ENCODE data around the gene BMPER. TPM values are rescaled to one million over a fixed set of nuclear protein-coding genes. Genes with fewer than 3 reads are reported as not detected.

The BMPER gene
- total RNA-seq, 4 donors from 2014 or later = 1.0 to 12.4 (median 6.1) TPM

GRCh38 chr7:34016876-34017275 is 111.5 kb downstream of the BMPER start:
- no peaks in the 10 kb centered on the region for H3K36me3 ChIP-seq
- no peak overlapping the region for H3K27ac ChIP-seq
- intact Hi-C loops (cut with DNase I; ENCODE audit: low total_unique reads) = no loop called here

GRCh38 chr7:34019301-34019790 is 114.0 kb downstream of the BMPER start:
- Histone ChIP-seq H3K36me3 (no peaks in the 10 kb centered on the region), H3K4me1 (no peaks in the 10 kb centered on the region), H3K9me3 (no peaks in the 10 kb centered on the region), H3K27ac (no peak overlapping the region), H3K4me3 (no peak overlapping the region), H3K27me3 (no peaks in the 10 kb centered on the region)
- intact Hi-C loops (cut with DNase I; ENCODE audit: low total_unique reads) = no loop called here
- DNase-seq = no peak
- no peak for TF ChIP-seq POLR2A (IDR thresholded peaks at IDR 0.05)
- TF ChIP-seq, protein P1, sequence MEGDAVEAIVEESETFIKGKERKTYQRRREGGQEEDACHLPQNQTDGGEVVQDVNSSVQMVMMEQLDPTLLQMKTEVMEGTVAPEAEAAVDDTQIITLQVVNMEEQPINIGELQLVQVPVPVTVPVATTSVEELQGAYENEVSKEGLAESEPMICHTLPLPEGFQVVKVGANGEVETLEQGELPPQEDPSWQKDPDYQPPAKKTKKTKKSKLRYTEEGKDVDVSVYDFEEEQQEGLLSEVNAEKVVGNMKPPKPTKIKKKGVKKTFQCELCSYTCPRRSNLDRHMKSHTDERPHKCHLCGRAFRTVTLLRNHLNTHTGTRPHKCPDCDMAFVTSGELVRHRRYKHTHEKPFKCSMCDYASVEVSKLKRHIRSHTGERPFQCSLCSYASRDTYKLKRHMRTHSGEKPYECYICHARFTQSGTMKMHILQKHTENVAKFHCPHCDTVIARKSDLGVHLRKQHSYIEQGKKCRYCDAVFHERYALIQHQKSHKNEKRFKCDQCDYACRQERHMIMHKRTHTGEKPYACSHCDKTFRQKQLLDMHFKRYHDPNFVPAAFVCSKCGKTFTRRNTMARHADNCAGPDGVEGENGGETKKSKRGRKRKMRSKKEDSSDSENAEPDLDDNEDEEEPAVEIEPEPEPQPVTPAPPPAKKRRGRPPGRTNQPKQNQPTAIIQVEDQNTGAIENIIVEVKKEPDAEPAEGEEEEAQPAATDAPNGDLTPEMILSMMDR (IDR thresholded peaks at IDR 0.05) = no peak

More at GRCh38 chr7:34016876-34017275, 111.5 kb downstream of the BMPER start:
- no peak for TF ChIP-seq POLR2A (IDR thresholded peaks at IDR 0.05)
- TF ChIP-seq, protein P1 (IDR thresholded peaks at IDR 0.05) = no peak
- no peaks in the 10 kb centered on the region for H3K27me3 ChIP-seq
- no peaks in the 10 kb centered on the region for H3K9me3 ChIP-seq
- no peaks in the 10 kb centered on the region for H3K4me1 ChIP-seq
- no peak overlapping the region for H3K4me3 ChIP-seq
- no peak for DNase-seq

DNA sequence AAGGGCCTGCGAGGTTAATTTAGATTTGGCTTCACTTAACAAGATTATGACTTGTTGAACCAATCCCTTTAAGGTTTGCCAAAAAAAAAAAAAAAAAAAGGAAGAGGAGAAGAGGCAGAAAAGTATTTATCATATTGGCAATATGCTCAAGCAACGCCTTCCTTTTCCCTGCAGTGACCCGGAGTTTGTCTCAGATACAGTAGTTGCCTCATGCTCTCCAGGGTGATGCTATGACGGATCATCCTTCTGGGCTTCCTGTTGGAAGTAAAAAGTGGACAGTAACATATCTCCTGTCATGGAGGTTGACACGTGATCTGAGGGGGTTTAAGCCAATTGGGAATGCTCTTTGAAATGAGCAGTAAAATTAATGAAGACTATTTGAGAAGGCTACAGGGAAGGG is 117.3 kb downstream of the BMPER start:
- TF ChIP-seq, protein P1 (IDR thresholded peaks at IDR 0.05) = no peak
- TF ChIP-seq POLR2A (IDR thresholded peaks at IDR 0.05) = no peak
- no peaks in the 10 kb centered on the region for H3K27me3 ChIP-seq
- no peaks in the 10 kb centered on the region for H3K36me3 ChIP-seq
- no peaks in the 10 kb centered on the region for H3K4me1 ChIP-seq
- intact Hi-C loops (cut with DNase I; ENCODE audit: low total_unique reads) = no loop called here
- H3K4me3 ChIP-seq = no peak overlapping the region
- DNase-seq = no peak
- H3K9me3 ChIP-seq = no peaks in the 10 kb centered on the region
- H3K27ac ChIP-seq = no peak overlapping the region

DNA sequence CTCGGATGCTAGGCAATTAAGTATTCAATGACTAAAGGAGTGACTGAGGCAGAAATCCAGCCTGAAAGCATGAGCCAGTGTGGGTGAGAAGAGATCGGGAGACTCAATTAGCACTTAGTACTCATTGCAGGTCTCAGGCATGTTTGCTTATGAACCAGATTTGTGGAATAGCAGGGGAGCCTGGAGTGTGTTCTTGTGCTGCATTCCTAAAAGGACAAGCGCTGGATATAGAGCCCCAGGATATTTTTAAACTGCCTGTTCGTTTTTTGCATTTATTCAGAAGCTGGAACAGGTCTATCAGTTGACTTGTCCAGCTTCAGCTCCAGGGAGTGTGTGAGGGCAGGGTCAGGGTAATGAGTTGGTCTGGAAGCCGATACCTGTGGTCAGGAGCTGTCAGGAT is 120.3 kb downstream of the BMPER start:
- DNase-seq = no peak

DNA sequence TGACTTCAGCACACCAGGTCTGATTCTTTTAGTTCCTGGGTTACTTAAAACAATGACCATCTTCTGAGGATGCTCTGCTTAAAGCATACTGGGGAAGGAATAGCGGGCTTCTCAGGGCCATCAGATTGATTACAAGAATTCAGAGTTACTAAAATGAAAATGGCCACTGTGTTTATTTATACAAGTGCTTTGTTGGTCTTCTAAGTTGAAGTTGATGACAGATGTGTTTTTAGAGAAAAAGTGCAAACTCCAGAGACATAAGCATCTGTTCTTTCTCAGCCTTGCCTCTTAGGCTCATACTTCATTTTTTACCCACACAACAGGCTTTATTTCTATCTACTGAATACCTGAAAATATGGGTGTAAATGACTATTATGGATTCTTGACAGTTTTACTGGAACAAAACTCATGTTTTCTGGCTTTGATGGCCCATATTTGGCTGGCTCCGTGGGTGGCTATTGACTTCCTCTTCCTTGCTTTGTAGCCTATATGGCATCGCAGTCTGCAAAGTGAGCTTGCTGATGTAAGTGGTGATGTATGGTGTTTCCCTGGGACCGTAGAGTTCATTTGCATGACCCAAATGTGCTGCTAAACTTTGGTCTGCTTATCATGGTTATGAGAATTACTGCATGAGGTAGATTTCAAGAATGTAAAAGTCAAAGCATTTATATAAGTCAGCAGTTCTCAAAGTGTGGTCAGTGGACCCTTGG is 121.3 kb downstream of the BMPER start:
- H3K36me3 ChIP-seq = no peaks in the 10 kb centered on the region
- intact Hi-C loops (cut with DNase I; ENCODE audit: low total_unique reads) = no loop called here
- TF ChIP-seq, protein P1 (IDR thresholded peaks at IDR 0.05) = no peak
- no peak for TF ChIP-seq POLR2A (IDR thresholded peaks at IDR 0.05)
- no peak overlapping the region for H3K4me3 ChIP-seq
- no peaks in the 10 kb centered on the region for H3K9me3 ChIP-seq
- no peaks in the 10 kb centered on the region for H3K27me3 ChIP-seq
- no peaks in the 10 kb centered on the region for H3K4me1 ChIP-seq
- H3K27ac ChIP-seq = no peak overlapping the region
- no peak for DNase-seq

More for the DNA sequence above, 120.3 kb downstream of the BMPER start:
- no peaks in the 10 kb centered on the region for H3K4me1 ChIP-seq
- H3K27me3 ChIP-seq = no peaks in the 10 kb centered on the region
- H3K27ac ChIP-seq = no peak overlapping the region
- TF ChIP-seq, protein P1 (IDR thresholded peaks at IDR 0.05) = no peak
- TF ChIP-seq POLR2A (IDR thresholded peaks at IDR 0.05) = no peak
- H3K9me3 ChIP-seq = no peaks in the 10 kb centered on the region
- no peak overlapping the region for H3K4me3 ChIP-seq
- intact Hi-C loops (cut with DNase I; ENCODE audit: low total_unique reads) = no loop called here
- no peaks in the 10 kb centered on the region for H3K36me3 ChIP-seq

Data from uterus (tissue), 4 donors.